Smooth muscle cell (in vitro differentiated cells): ENCODE results near the gene FAM83G. TPM values are rescaled to one million over a fixed set of nuclear protein-coding genes. Genes with fewer than 3 reads are reported as not detected.

Source experiments
- DNase-seq: peaks from one replicate; lab custom pipeline; 2025; ENCODE audit not compliant: unreplicated experiment; lab: John Stamatoyannopoulos, UW
- H2AFZ ChIP-seq: fragments of 200-600 bp; sonication (generic); 2 replicates; pipeline ENCODE4 v1.6.0; 2016; ENCODE audit warnings: antibody characterized with exemption, low read depth, mild to moderate bottlenecking
- H3F3A ChIP-seq: fragments of 200-600 bp; sonication (generic); 2 replicates; pipeline ENCODE4 v1.6.0; 2017; ENCODE audit warnings: antibody characterized with exemption, low read depth
- H3K27ac ChIP-seq: fragments of 200-600 bp; sonication (generic); 2 replicates; pipeline ENCODE4 v1.5.1; 2016; ENCODE audit warnings: low read depth, mild to moderate bottlenecking
- H3K27me3 ChIP-seq: fragments of 200-600 bp; sonication (generic); 2 replicates; pipeline ENCODE4 v1.6.1; 2016; ENCODE audit warnings: low read depth, mild to moderate bottlenecking
- H3K36me3 ChIP-seq: fragments of 200-600 bp; sonication (generic); 2 replicates; pipeline ENCODE4 v1.5.1; 2016; ENCODE audit warnings: low read depth
- H3K4me1 ChIP-seq: fragments of 200-600 bp; sonication (generic); 2 replicates; pipeline ENCODE4 v1.5.1; 2016; ENCODE audit warnings: low read depth
- H3K4me2 ChIP-seq: fragments of 200-600 bp; sonication (generic); 2 replicates; pipeline ENCODE4 v1.6.0; 2016; ENCODE audit warnings: mild to moderate bottlenecking
- H3K4me3 ChIP-seq: fragments of 200-600 bp; sonication (generic); 2 replicates; pipeline ENCODE4 v1.5.1; 2016; ENCODE audit warnings: mild to moderate bottlenecking
- H3K79me2 ChIP-seq: fragments of 200-600 bp; sonication (generic); 2 replicates; pipeline ENCODE4 v1.6.0; 2016; ENCODE audit warnings: low read depth, mild to moderate bottlenecking
- H3K9ac ChIP-seq: fragments of 200-600 bp; sonication (generic); 2 replicates; pipeline ENCODE4 v1.6.0; 2016; ENCODE audit warnings: low read depth
- H3K9me3 ChIP-seq: fragments of 200-600 bp; sonication (generic); replicated peaks from 2 replicates; pipeline ENCODE4 v1.5.1; 2016; ENCODE audit warnings: low read depth
- H4K20me1 ChIP-seq: fragments of 200-600 bp; sonication (generic); 2 replicates; pipeline ENCODE4 v1.6.0; 2016; ENCODE audit warnings: low read depth
- CTCF ChIP-seq: fragments of 200-600 bp; sonication (generic); IDR thresholded peaks from 2 replicates; pipeline ENCODE4 v1.5.1; 2017; ENCODE audit warnings: borderline replicate concordance, mild to moderate bottlenecking, antibody characterized with exemption; ENCODE audit not compliant: insufficient read depth, poor library complexity, severe bottlenecking
- WGBS: methylation state at CpG from one replicate; pipeline ENCODE4 v1.1.7; 2016; ENCODE audit warnings: low lambda C conversion rate; 5-methylcytosine and 5-hydroxymethylcytosine counted together
- polyA plus RNA-seq: library from polyadenylated mRNA; unstranded; fragments of >200 nt; fragmentation: Nextera tagmentation; extraction: Ambion mirVana; gene quantifications from 2 replicates; pipeline ENCODE4 v1.2.1, GENCODE V29; 2016
- total RNA-seq: library from RNA; depleted of rRNA; stranded (reverse); fragments of >200 nt; gene quantifications from 2 replicates; pipeline ENCODE4 v1.2.3, GENCODE V29; 2014

The FAM83G gene
- total and polyA plus RNA-seq, 2 experiments from 2014 or later, result 8.2 to 14.2 TPM

GRCh38 chr17:18995220-18995619 is 9.3 kb downstream of the FAM83G start:
- peaks cover 95% of the 10 kb centered on the region for H4K20me1 ChIP-seq
- 95% methylated on average over 3 of the region's 3 CpGs for WGBS
- peaks cover 7% of the 10 kb centered on the region for H3K36me3 ChIP-seq
- peaks cover 8% of the 10 kb centered on the region for H3K9me3 ChIP-seq
- H3K27ac ChIP-seq, result no peak overlapping the region
- H3K4me2 ChIP-seq, result no peak overlapping the region
- H3K79me2 ChIP-seq, result peaks cover 21% of the 10 kb centered on the region
- no peaks in the 10 kb centered on the region for H3F3A ChIP-seq
- H3K9ac ChIP-seq, result no peak overlapping the region
- DNase-seq, result no peak
- no peaks in the 10 kb centered on the region for H3K4me1 ChIP-seq
- no peaks in the 10 kb centered on the region for H3K27me3 ChIP-seq
- no peak overlapping the region for H3K4me3 ChIP-seq
- TF ChIP-seq CTCF, result no peak
- no peak overlapping the region for H2AFZ ChIP-seq

- no peak overlapping the region for H3K4me2 ChIP-seq
- H3K36me3 ChIP-seq, result peaks cover 7% of the 10 kb centered on the region
- no peak overlapping the region for H2AFZ ChIP-seq
- H3F3A ChIP-seq, result no peaks in the 10 kb centered on the region
- peaks cover 8% of the 10 kb centered on the region for H3K9me3 ChIP-seq
- H3K4me3 ChIP-seq, result no peak overlapping the region
- WGBS, result 58% methylated on average over 1 of the region's 1 CpG
- H4K20me1 ChIP-seq, result peaks cover 96% of the 10 kb centered on the region
- H3K4me1 ChIP-seq, result no peaks in the 10 kb centered on the region
- peaks cover 21% of the 10 kb centered on the region for H3K79me2 ChIP-seq
- no peak overlapping the region for H3K9ac ChIP-seq
- no peaks in the 10 kb centered on the region for H3K27me3 ChIP-seq
- no peak overlapping the region for H3K27ac ChIP-seq
- DNase-seq, result no peak
- TF ChIP-seq CTCF, result no peak
Measured at GRCh38 chr17:18994631-18995030, 9.9 kb downstream of the FAM83G start.

GRCh38 chr17:18993905-18994526 is 10.5 kb downstream of the FAM83G start:
- H3K9me3 ChIP-seq, result peaks cover 8% of the 10 kb centered on the region
- no peak overlapping the region for H3K4me3 ChIP-seq
- H3K36me3 ChIP-seq, result peaks cover 7% of the 10 kb centered on the region
- no peak for TF ChIP-seq CTCF
- H3K4me2 ChIP-seq, result no peak overlapping the region
- no peak overlapping the region for H3K27ac ChIP-seq
- H2AFZ ChIP-seq, result no peak overlapping the region
- H3K79me2 ChIP-seq, result peaks cover 20% of the 10 kb centered on the region
- no peaks in the 10 kb centered on the region for H3K27me3 ChIP-seq
- 87% methylated on average over 16 of the region's 16 CpGs for WGBS
- H3K4me1 ChIP-seq, result no peaks in the 10 kb centered on the region
- peaks cover 97% of the 10 kb centered on the region for H4K20me1 ChIP-seq
- no peak overlapping the region for H3K9ac ChIP-seq
- no peak for DNase-seq
- H3F3A ChIP-seq, result no peaks in the 10 kb centered on the region
